ENCODE data around the gene SART3.

GRCh38 chr12:108563804-108564151, 2.8 kb upstream of the SART3 start:
- TF ChIP-seq CTCF (IDR thresholded peaks at IDR 0.05) (no peak), POLR2A (IDR thresholded peaks at IDR 0.05) (no peak)

Measured in Peyer's patch (tissue), 4 donors.